AG08396 (cell line): ENCODE data around the gene NRBP1.
A peak's percentile ranks its signal among the peaks of the same experiment; 100 is the strongest.
"Not testable (repeated sequence)": the region's sequence is repeated elsewhere in the genome, so short reads cannot be mapped to it uniquely, and the experiment has no call there.

Experiments
- DNase-seq: peaks from one replicate; pipeline ENCODE4 v3.0.0; 2012; ENCODE audit warnings: low spot score, mixed read lengths

NRBP1 gene

GRCh38 chr2:27421660-27422250, 6.7 kb upstream of the NRBP1 start:
- DNase-seq, result no peak

GRCh38 chr2:27422958-27423357, 5.5 kb upstream of the NRBP1 start:
- no peak for DNase-seq

GRCh38 chr2:27425039-27425438, 3.4 kb upstream of the NRBP1 start:
- not testable (repeated sequence) for DNase-seq

- no peak for DNase-seq
Measured at GRCh38 chr2:27427863-27428212, 593 bp upstream of the NRBP1 start.

GRCh38 chr2:27428978-27429541, 629 bp downstream of the NRBP1 start:
- DNase-seq, result peak; percentile 95

- DNase-seq, result peak; percentile 54
Measured at GRCh38 chr2:27431395-27431794, 3.0 kb downstream of the NRBP1 start.

GRCh38 chr2:27435628-27436027, 7.2 kb downstream of the NRBP1 start:
- no peak for DNase-seq

- no peak for DNase-seq
Measured at GRCh38 chr2:27441226-27441926, 12.9 kb downstream of the NRBP1 start.

- DNase-seq, result no peak
Measured at GRCh38 chr2:27441958-27442919, 13.8 kb downstream of the NRBP1 start, which contains the start of gene KRTCAP3. Gene KRTCAP3, plus strand, starts transcription at chr2:27442381. Its CDS starts 32 bp downstream, at chr2:27442413.

GRCh38 chr2:27442920-27443282, 14.5 kb downstream of the NRBP1 start:
- peak; percentile 26 for DNase-seq

- DNase-seq, result no peak
Measured at GRCh38 chr2:27445155-27445554, 16.7 kb downstream of the NRBP1 start.

- DNase-seq, result no peak
Measured at GRCh38 chr2:27445615-27446014, 17.2 kb downstream of the NRBP1 start.

GRCh38 chr2:27446057-27446456, 17.6 kb downstream of the NRBP1 start:
- no peak for DNase-seq

GRCh38 chr2:27448381-27448780, 19.9 kb downstream of the NRBP1 start:
- DNase-seq, result no peak

- DNase-seq, result no peak
Measured at GRCh38 chr2:27451095-27451494, 22.7 kb downstream of the NRBP1 start.

- DNase-seq, result no peak
Measured at GRCh38 chr2:27453968-27454367, 25.5 kb downstream of the NRBP1 start.

- DNase-seq, result no peak
Measured at GRCh38 chr2:27461118-27461517, 32.7 kb downstream of the NRBP1 start.

- DNase-seq, result no peak
Measured at GRCh38 chr2:27464443-27464842, 36.0 kb downstream of the NRBP1 start.

GRCh38 chr2:27471961-27472360, 43.5 kb downstream of the NRBP1 start:
- DNase-seq, result no peak

GRCh38 chr2:27485496-27485895, 57.1 kb downstream of the NRBP1 start:
- DNase-seq, result no peak

- peak; percentile 12 for DNase-seq
Measured at GRCh38 chr2:27489118-27489497, 60.7 kb downstream of the NRBP1 start.
